Keratinocyte (primary cell): ENCODE measurements around the gene URM1. TPM values are rescaled to one million over a fixed set of nuclear protein-coding genes. Genes with fewer than 3 reads are reported as not detected.

Source experiments
- DNase-seq: peaks from one replicate; pipeline ENCODE4 v3.0.0-alpha.2; 2011; ENCODE audit warnings: low read depth, missing footprints, low spot score
- FAIRE-seq: peaks from 2 replicates; lab custom pipeline; 2011; peaks lifted over from hg19 to GRCh38; lab: Jason Lieb, UNC
- H2AFZ ChIP-seq: 2 replicates; pipeline ENCODE4 v1.6.0; 2012; ENCODE audit warnings: low read length, control low read depth, inconsistent platforms; ENCODE audit not compliant: control insufficient read depth
- H3K27ac ChIP-seq: 2 replicates; pipeline ENCODE4 v1.5.1; 2011; ENCODE audit warnings: low read length; ENCODE audit not compliant: control insufficient read depth, insufficient read depth
- H3K27me3 ChIP-seq: 3 replicates; pipeline ENCODE4 v1.6.0; 2011; ENCODE audit warnings: low read length; ENCODE audit not compliant: control insufficient read depth, insufficient read depth; ENCODE audit errors: extremely low read depth
- H3K36me3 ChIP-seq, 2 experiments: 2 replicates in 1 of 2; 3 replicates in 1 of 2; pipeline ENCODE4 v1.5.1; 2011; ENCODE audit warnings: low read length in 2 of 2, mild to moderate bottlenecking in 1 of 2; ENCODE audit not compliant: control insufficient read depth in 2 of 2, insufficient read depth in 2 of 2; ENCODE audit errors: extremely low read depth in 1 of 2
- H3K4me1 ChIP-seq: 3 replicates; pipeline ENCODE4 v1.5.1; 2011; ENCODE audit warnings: low read length; ENCODE audit not compliant: control insufficient read depth, insufficient read depth; ENCODE audit errors: extremely low read depth
- H3K4me2 ChIP-seq: 3 replicates; pipeline ENCODE4 v1.6.0; 2011; ENCODE audit warnings: low read depth, low read length; ENCODE audit not compliant: control insufficient read depth, insufficient read depth; ENCODE audit errors: extremely low read depth
- H3K4me3 ChIP-seq, 3 experiments: fragments of 200-600 bp in 1 of 3; sonication (generic) in 1 of 3; 2 replicates in 2 of 3; 3 replicates in 1 of 3; pipeline ENCODE4 v1.5.1; 2011 to 2016; ENCODE audit warnings: low read length in 3 of 3, mild to moderate bottlenecking in 3 of 3, control low read depth in 2 of 3, inconsistent platforms in 1 of 3, low read depth in 1 of 3, mixed read lengths in 1 of 3, mixed run types in 1 of 3, moderate library complexity in 1 of 3; ENCODE audit not compliant: control insufficient read depth in 2 of 3, insufficient read depth in 2 of 3; ENCODE audit errors: extremely low read depth in 1 of 3
- H3K79me2 ChIP-seq: 2 replicates; pipeline ENCODE4 v1.6.0; 2012; ENCODE audit warnings: low read length; ENCODE audit not compliant: control insufficient read depth, insufficient read depth
- H3K9ac ChIP-seq: 3 replicates; pipeline ENCODE4 v1.6.0; 2011; ENCODE audit warnings: low read length; ENCODE audit not compliant: control insufficient read depth, insufficient read depth; ENCODE audit errors: extremely low read depth
- H3K9me1 ChIP-seq: 3 replicates; pipeline ENCODE4 v1.6.0; 2011; ENCODE audit warnings: low read length; ENCODE audit not compliant: control insufficient read depth, insufficient read depth; ENCODE audit errors: extremely low read depth
- H3K9me3 ChIP-seq: 2 replicates; pipeline ENCODE4 v1.5.1; 2012; ENCODE audit warnings: low read depth, low read length; ENCODE audit not compliant: control insufficient read depth
- H4K20me1 ChIP-seq: 3 replicates; pipeline ENCODE4 v1.6.0; 2011; ENCODE audit warnings: low read length; ENCODE audit not compliant: control insufficient read depth, insufficient read depth; ENCODE audit errors: extremely low read depth
- CTCF ChIP-seq, 3 experiments: IDR thresholded peaks in 1 of 3; conservative IDR thresholded peaks in 1 of 3; optimal IDR thresholded peaks in 1 of 3; 2 replicates in 2 of 3; 3 replicates in 1 of 3; pipeline versions ENCODE3 to v1.5.1; 2011; ENCODE audit warnings: low read length in 3 of 3, mild to moderate bottlenecking in 3 of 3, moderate library complexity in 2 of 3, control low read depth in 1 of 3, inconsistent platforms in 1 of 3; ENCODE audit not compliant: insufficient read depth in 2 of 3; ENCODE audit errors: extremely low read depth in 1 of 3
- EZH2 ChIP-seq: IDR thresholded peaks from one replicate; pipeline ENCODE4 v1.6.1; 2012; ENCODE audit warnings: inconsistent platforms, mild to moderate bottlenecking, low read length, moderate library complexity
- dilution Hi-C: fragments of 300-500 bp; cut with MboI; formaldehyde crosslinking; loops from one replicate; pipeline ENCODE4 v1.7.0; 2020; ENCODE audit warnings: low sequenced_read_pairs; ENCODE audit not compliant: extremely low pct_ligation_motif_present
- polyA plus RNA-seq, 5 experiments: library from polyadenylated mRNA; depleted of rRNA in 3 of 5; stranded (reverse) in 3 of 5; stranded (forward) in 1 of 5; unstranded in 1 of 5; fragments of >200 nt; gene quantifications; 1 replicate in 1 of 5; 2 replicates in 3 of 5; 3 replicates in 1 of 5; pipeline versions ENCODE4 v1.2.1 to v1.2.3, GENCODE V29; 2011 to 2012; ENCODE audit warnings: missing spikeins in 2 of 5, low read depth in 1 of 5, low replicate concordance in 1 of 5

Gene URM1
- polyA plus RNA-seq, 1 donor (not counting 4 experiments of a cell fraction or from before 2014, with no cell fraction given), result 29.1 TPM

- peaks cover 0 to 14% of the 10 kb centered on the region in 2 experiments for H3K36me3 ChIP-seq
- H3K9me3 ChIP-seq, result no peaks in the 10 kb centered on the region
- no peaks in the 10 kb centered on the region for H3K27me3 ChIP-seq
- H3K4me1 ChIP-seq, result no peaks in the 10 kb centered on the region
- no peak overlapping the region for H3K4me2 ChIP-seq
- H4K20me1 ChIP-seq, result no peaks in the 10 kb centered on the region
- dilution Hi-C loops, result no loop called here
- H3K9ac ChIP-seq, result no peak overlapping the region
- no peak for DNase-seq
- no peak overlapping the region for H3K4me3 ChIP-seq
- H2AFZ ChIP-seq, result no peak overlapping the region
- FAIRE-seq, result no peak
- no peak for TF ChIP-seq EZH2
- no peak for TF ChIP-seq CTCF (optimal IDR thresholded peaks at IDR 0.05 in 1 of 3, IDR thresholded peaks at IDR 0.05 in 1 of 3, conservative IDR thresholded peaks at IDR 0.05 in 1 of 3; ENCODE audit: extremely low read depth in 1 of 3, insufficient read depth in 2 of 3, low read length in 3 of 3)
- H3K9me1 ChIP-seq, result no peaks in the 10 kb centered on the region
- H3K27ac ChIP-seq, result no peak overlapping the region
- H3K79me2 ChIP-seq, result no peaks in the 10 kb centered on the region
Observed at GRCh38 chr9:128431207-128431606, 60.0 kb downstream of the URM1 start.

- Histone ChIP-seq H2AFZ (no peak overlapping the region), H3K79me2 (no peaks in the 10 kb centered on the region), H3K9me1 (no peaks in the 10 kb centered on the region), H3K4me3 (no peak overlapping the region), H3K27ac (no peak overlapping the region), H3K4me1 (no peaks in the 10 kb centered on the region), H3K27me3 (no peaks in the 10 kb centered on the region), H3K9me3 (no peaks in the 10 kb centered on the region), H3K4me2 (no peak overlapping the region), H3K36me3 (peaks cover 0 to 11% of the 10 kb centered on the region in 2 experiments), H4K20me1 (no peaks in the 10 kb centered on the region), H3K9ac (no peak overlapping the region)
- no peak for TF ChIP-seq EZH2
- no peak for TF ChIP-seq CTCF (optimal IDR thresholded peaks at IDR 0.05 in 1 of 3, IDR thresholded peaks at IDR 0.05 in 1 of 3, conservative IDR thresholded peaks at IDR 0.05 in 1 of 3; ENCODE audit: extremely low read depth in 1 of 3, insufficient read depth in 2 of 3, low read length in 3 of 3)
- DNase-seq (no peak), FAIRE-seq (no peak)
- dilution Hi-C loops, result no loop called here
Observed at GRCh38 chr9:128434340-128434739, 63.2 kb downstream of the URM1 start.
